Esophagus muscularis mucosa (tissue), 4 donors: ENCODE results near the gene NR0B2.

Source experiments
- EP300 ChIP-seq: sonication (generic); formaldehyde crosslinking; IDR thresholded peaks from one replicate; pipeline ENCODE4 v1.6.1; 2017; ENCODE audit warnings: antibody characterized with exemption
- POLR2A ChIP-seq: fragments of 450-650 bp; IDR thresholded peaks from one replicate; pipeline ENCODE4 v1.6.1; 2017; ENCODE audit warnings: antibody characterized with exemption, moderate library complexity, mild to moderate bottlenecking, low read depth
- POLR2AphosphoS5 ChIP-seq, 2 donors: sonication (generic); formaldehyde crosslinking; IDR thresholded peaks; one replicate each; pipeline ENCODE4 v1.6.1; 2017; ENCODE audit warnings: antibody characterized with exemption in 2 of 2
- TF ChIP-seq, protein P1 (sequence below), 3 experiments: fragments of 200-600 bp in 2 of 3; fragments of 450-650 bp in 1 of 3; sonication (generic) in 2 of 3; IDR thresholded peaks; one replicate each; pipeline ENCODE4 v1.5.1; 2017 to 2019; ENCODE audit warnings: antibody characterized with exemption in 3 of 3, mild to moderate bottlenecking in 2 of 3, moderate library complexity in 1 of 3

DNA sequence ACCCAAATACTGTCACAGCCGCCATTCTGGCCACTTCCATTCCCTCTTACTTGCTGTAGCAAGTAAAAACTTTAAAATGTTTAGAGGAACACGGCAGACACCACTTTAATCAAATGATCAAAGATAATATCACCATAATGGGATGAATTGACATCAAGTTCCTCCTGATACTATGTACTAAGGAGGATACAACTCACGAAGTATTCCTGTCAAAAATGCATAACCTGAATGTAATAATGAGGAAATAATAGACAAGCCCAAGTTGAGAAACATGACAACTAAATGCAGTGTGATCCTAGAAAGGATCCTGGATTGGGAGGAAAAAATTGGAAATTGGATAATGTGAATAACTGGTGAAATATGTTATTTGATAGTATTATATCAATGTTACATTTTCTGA is 42.5 kb upstream of the NR0B2 start:
- TF ChIP-seq POLR2A, result no peak
- TF ChIP-seq, protein P1, sequence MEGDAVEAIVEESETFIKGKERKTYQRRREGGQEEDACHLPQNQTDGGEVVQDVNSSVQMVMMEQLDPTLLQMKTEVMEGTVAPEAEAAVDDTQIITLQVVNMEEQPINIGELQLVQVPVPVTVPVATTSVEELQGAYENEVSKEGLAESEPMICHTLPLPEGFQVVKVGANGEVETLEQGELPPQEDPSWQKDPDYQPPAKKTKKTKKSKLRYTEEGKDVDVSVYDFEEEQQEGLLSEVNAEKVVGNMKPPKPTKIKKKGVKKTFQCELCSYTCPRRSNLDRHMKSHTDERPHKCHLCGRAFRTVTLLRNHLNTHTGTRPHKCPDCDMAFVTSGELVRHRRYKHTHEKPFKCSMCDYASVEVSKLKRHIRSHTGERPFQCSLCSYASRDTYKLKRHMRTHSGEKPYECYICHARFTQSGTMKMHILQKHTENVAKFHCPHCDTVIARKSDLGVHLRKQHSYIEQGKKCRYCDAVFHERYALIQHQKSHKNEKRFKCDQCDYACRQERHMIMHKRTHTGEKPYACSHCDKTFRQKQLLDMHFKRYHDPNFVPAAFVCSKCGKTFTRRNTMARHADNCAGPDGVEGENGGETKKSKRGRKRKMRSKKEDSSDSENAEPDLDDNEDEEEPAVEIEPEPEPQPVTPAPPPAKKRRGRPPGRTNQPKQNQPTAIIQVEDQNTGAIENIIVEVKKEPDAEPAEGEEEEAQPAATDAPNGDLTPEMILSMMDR (IDR thresholded peaks at IDR 0.05), result no peak
- no peak for TF ChIP-seq POLR2AphosphoS5 (IDR thresholded peaks at IDR 0.05)
- no peak for TF ChIP-seq EP300
